Activated T-cell treated with anti-CD3 and anti-CD28 coated beads for 1 hour (primary cell): ENCODE measurements around the gene COPS4.
"Not testable (repeated sequence)": the region's sequence is repeated elsewhere in the genome, so short reads cannot be mapped to it uniquely, and the experiment has no call there.

Experiments used
- DNase-seq: peaks from one replicate; pipeline ENCODE4 v3.0.0-alpha.2; 2020; ENCODE audit warnings: low read depth

Gene COPS4

DNA sequence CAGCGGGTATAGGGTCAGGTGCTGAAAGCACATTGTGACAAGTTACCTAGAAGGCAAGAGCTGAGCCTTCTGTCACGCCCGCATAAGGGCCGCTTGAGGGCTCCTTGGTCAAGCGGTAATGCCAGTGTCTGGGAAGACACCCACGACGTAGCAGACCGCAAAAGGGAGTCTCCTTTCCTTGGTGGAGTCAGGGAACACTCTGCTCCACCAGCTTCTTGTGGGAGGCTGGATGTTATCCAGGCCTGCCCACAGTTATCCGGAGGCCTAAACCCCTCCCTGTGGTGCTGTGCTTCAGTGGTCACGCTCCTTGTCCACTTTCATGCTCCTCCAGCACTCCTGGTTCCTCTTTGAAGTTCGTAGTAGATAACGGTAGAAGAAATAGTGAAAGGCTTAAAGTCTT, 50.0 kb downstream of the COPS4 start:
- DNase-seq: not testable (repeated sequence)

GRCh38 chr4:83089410-83090157, 54.6 kb downstream of the COPS4 start:
- no peak for DNase-seq

DNA sequence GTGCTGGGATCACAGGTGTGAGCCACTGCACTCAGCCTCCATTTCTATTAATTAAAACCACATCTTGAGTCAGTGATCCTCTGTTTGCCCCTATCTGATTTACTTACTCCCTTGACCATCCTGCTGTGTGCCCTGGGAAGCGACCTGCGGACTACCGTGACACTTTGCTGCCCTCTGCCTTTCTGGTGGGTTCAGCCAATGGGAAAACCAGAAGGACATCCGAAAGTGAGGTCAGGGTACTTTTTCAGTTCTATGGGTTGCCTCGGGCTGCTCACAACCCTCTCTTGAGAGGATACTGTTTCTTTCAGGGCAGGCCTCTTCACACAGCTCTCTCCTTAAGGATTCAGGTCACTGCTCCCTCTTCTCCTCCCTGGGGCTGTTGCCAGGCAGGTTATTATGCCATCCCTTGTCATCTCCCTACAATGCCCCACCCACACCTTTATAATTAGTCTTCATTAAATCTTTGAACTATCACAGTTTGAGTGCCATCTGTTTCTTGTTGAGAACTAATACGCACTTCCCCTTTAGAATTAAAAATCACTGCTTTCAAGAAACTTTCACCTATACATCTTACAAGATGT, 58.2 kb downstream of the COPS4 start:
- DNase-seq: no peak

DNA sequence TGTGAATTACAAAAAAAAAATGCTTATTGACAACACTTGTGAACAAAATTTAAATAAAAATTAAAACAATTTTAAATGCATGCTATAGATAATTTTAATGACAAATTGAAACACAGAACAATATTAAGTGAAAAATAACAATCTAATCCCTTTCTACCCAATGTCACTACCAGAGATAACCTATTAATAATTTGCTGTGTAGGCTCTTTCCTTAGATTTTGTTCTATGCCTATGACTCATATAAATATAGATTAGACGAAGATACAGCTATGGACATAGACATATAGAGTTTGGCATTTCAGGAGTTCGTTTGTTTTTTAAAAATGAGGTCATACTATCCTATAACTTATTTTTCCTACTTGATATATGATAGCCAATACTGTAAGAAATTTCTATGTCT, 61.4 kb downstream of the COPS4 start:
- DNase-seq: no peak

DNA sequence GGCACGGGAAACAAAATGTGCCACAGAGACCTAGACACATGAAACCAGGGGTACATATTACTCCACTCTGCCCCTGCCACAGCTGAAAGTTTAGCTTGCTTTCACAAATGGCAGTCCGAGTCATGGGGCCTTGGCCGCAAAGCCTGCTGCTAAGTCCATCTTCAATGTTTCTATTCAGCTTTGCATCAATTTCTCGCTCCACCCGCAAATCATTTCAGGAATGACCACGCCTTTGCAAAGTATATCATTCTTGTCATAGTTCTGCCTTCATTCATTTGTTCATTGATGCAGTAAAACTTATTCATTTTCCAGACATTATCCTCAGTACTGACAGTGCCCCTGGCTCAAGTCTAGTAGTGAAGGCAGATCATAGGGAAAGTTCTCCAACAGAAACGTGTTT, 70.0 kb downstream of the COPS4 start:
- DNase-seq: no peak

GRCh38 chr4:83107631-83108030, 72.6 kb downstream of the COPS4 start:
- no peak for DNase-seq

- DNase-seq: no peak
Measured at GRCh38 chr4:83108101-83108861, 73.3 kb downstream of the COPS4 start.

- DNase-seq: no peak
Measured at GRCh38 chr4:83109480-83110222, 74.7 kb downstream of the COPS4 start.

DNA sequence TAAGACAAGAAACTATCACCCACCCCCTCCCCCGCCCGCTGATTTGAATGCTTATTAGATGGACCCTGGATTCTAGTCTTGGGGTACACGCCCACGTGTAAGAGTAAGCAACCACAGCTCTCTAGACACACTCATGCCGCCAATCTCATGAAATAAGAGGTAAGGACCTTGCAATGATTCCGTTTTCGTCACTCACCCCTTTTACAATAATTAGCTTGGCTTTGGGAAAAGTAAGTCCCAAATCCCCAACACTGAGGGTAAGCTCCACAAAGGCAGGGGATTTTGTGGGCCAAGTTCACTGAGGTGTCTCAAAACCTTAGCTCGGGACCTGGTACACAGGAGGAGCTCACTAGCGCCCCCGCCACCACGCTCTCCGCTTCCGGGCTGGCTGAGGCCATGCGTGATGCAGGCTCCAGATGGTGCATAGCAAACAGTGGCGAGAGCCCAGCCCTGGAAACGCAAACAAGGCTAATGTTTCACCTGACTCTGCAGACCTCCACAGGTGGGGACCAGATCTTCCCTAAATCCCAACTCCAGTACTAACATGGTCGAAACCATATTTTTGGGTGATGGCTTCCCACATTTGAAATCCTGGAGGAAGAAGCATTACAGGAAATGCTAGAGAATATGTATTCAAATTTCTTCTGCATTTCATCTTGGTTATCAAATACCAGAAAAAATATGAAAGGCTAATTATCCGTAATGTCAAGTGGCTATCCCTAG, 75.4 kb downstream of the COPS4 start:
- peak; percentile 81 for DNase-seq

- DNase-seq: no peak
Measured at GRCh38 chr4:83110970-83111750, 76.2 kb downstream of the COPS4 start.

GRCh38 chr4:83111751-83112141, 76.8 kb downstream of the COPS4 start:
- DNase-seq: not testable (repeated sequence)

DNA sequence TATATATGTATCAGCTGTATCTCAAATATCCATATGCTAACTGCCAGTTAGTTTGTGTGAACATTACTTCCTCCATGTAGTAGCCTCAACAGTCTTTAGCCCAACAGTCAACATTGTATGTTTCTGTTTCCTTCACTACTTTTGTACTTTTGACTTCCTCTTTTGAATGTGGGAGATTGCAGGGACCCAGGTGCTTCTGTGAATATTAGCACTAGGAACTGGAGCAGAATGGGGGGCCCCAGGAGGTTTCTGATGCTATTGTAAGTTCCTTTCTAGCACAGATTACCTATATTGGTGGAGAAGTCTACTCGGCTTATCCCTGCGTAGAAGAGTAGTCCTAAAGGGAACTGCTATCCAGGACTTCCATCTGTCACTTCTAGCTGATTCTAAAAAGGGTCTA, 77.2 kb downstream of the COPS4 start:
- no peak for DNase-seq

- DNase-seq: no peak
Measured at GRCh38 chr4:83112678-83113428, 77.9 kb downstream of the COPS4 start.

GRCh38 chr4:83113429-83113786, 78.4 kb downstream of the COPS4 start:
- no peak for DNase-seq

GRCh38 chr4:83114576-83114975, 79.6 kb downstream of the COPS4 start, which contains the start of gene PLAC8:
Gene PLAC8, minus strand, starts transcription at chr4:83114729. Its CDS starts 6,808 bp downstream, at chr4:83107921.
- no peak for DNase-seq

DNA sequence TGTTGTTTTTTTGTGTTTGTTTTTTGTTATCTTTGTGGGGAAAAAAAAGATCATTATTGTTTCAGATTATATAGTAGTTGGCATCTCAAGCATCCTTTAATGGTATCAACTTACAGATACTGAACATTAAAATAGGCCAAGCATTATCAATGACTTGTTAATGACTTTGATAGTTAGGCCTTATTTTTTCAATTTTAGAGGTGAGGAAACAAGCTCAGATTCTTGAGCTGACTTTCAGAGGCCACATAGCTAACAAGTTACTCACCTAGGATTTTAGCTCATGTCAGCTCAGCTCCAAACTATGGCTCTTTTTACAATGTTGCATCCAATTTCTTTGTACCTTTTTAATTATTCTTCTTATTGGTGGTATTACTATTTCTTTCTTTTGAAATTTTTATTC, 80.0 kb downstream of the COPS4 start:
- no peak for DNase-seq

- no peak for DNase-seq
Measured at GRCh38 chr4:83115656-83116285, 80.8 kb downstream of the COPS4 start.

- no peak for DNase-seq
Measured at GRCh38 chr4:83118869-83119268, 83.9 kb downstream of the COPS4 start.

DNA sequence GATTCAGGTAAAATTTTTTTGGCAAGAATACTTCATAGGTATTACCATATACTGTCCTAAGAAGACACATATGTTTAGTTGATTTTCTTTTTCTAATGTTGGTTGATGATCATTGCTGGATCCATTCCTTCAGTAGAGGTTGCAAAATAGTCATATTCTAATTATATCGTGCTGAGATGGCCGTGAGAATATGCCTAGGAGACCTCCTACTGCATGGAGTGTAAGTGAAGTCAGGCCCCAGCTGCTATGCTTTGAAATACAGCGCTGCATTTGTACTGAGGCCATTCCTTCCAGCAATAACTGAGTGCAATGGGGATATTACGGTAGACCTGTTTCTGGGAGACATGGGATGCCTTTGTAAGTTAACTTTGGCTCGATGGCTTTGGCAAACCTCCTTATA, 86.3 kb downstream of the COPS4 start:
- DNase-seq: no peak
